H1 (cell line): ENCODE data around the gene MORC2. TPM values are rescaled to one million over a fixed set of nuclear protein-coding genes. Genes with fewer than 3 reads are reported as not detected.

Experiments
- CTCF ChIA-PET: fragments of 300-600 bp; sonication (Branson Sonifier 250); formaldehyde crosslinking; loops from one replicate; lab custom pipeline; 2021; ENCODE audit not compliant: partially characterized antibody; lab: Charles Lee
- POLR2A ChIA-PET: fragments of 300-600 bp; sonication (Branson Sonifier 250); formaldehyde crosslinking; loops from one replicate; lab custom pipeline; 2021; ENCODE audit warnings: inconsistent platforms; ENCODE audit not compliant: partially characterized antibody; lab: Charles Lee
- DNase-seq, 2 experiments: peaks; one replicate each; pipeline versions ENCODE4 v3.0.0 to v3.0.0-alpha.2; 2010 to 2022; ENCODE audit warnings: low spot score in 2 of 2, low read depth in 1 of 2, mixed read lengths in 1 of 2
- FAIRE-seq: peaks from 2 replicates; lab custom pipeline; 2011; peaks lifted over from hg19 to GRCh38; lab: Jason Lieb, UNC
- H2AFZ ChIP-seq: 2 replicates; pipeline ENCODE4 v1.8.1; 2012; ENCODE audit warnings: low read length, inconsistent platforms
- H2AK5ac ChIP-seq: 2 replicates; pipeline ENCODE4 v1.6.1; 2013; ENCODE audit warnings: low read depth, low read length
- H2BK120ac ChIP-seq: replicated peaks from 2 replicates; pipeline ENCODE3; 2013; ENCODE audit warnings: low read depth, low read length, inconsistent platforms
- H2BK12ac ChIP-seq: 2 replicates; pipeline ENCODE4 v1.6.1; 2013; ENCODE audit warnings: low read depth, low read length
- H2BK15ac ChIP-seq: 2 replicates; pipeline ENCODE4 v1.6.1; 2013; ENCODE audit warnings: low read length
- H2BK20ac ChIP-seq: 2 replicates; pipeline ENCODE4 v1.6.1; 2013; ENCODE audit warnings: low read length
- H2BK5ac ChIP-seq: 2 replicates; pipeline ENCODE4 v1.6.1; 2013; ENCODE audit warnings: low read depth, low read length
- H3K14ac ChIP-seq: 2 replicates; pipeline ENCODE4 v1.6.1; 2013; ENCODE audit warnings: inconsistent platforms; ENCODE audit not compliant: insufficient read length
- H3K18ac ChIP-seq: 2 replicates; pipeline ENCODE4 v1.6.1; 2013; ENCODE audit warnings: low read length; ENCODE audit errors: extremely low read depth
- H3K23ac ChIP-seq: 2 replicates; pipeline ENCODE4 v1.6.1; 2013; ENCODE audit warnings: inconsistent platforms; ENCODE audit not compliant: insufficient read length
- H3K23me2 ChIP-seq: 2 replicates; pipeline ENCODE4 v1.6.1; 2013; ENCODE audit warnings: low read depth, low read length
- H3K27ac ChIP-seq: 2 replicates; pipeline ENCODE4 v1.6.1; 2011; ENCODE audit warnings: low read depth, low read length, inconsistent platforms
- H3K27me3 ChIP-seq, 4 experiments: replicated peaks in 1 of 4; 1 replicate in 1 of 4; 2 replicates in 3 of 4; pipeline versions ENCODE4 v1.6.1 to v1.8.1; 2011 to 2013; ENCODE audit warnings: low read length in 3 of 4, mild to moderate bottlenecking in 3 of 4, inconsistent platforms in 2 of 4, mixed read lengths in 2 of 4, moderate library complexity in 1 of 4; ENCODE audit not compliant: control insufficient read depth in 3 of 4, insufficient read depth in 3 of 4; ENCODE audit errors: extremely low read depth in 1 of 4
- H3K36me3 ChIP-seq, 4 experiments: 2 replicates each; pipeline versions ENCODE4 v1.6.1 to v1.8.1; 2011 to 2013; ENCODE audit warnings: mild to moderate bottlenecking in 4 of 4, low read length in 3 of 4, moderate library complexity in 2 of 4, control low read depth in 1 of 4, inconsistent platforms in 1 of 4; ENCODE audit not compliant: insufficient read depth in 4 of 4, control insufficient read depth in 2 of 4
- H3K4ac ChIP-seq: replicated peaks from 2 replicates; pipeline ENCODE3; 2013; ENCODE audit warnings: low read length, low read depth, mixed read lengths, inconsistent platforms; ENCODE audit not compliant: insufficient read length
- H3K4me1 ChIP-seq, 4 experiments: replicated peaks in 1 of 4; 1 replicate in 1 of 4; 2 replicates in 3 of 4; pipeline versions ENCODE4 v1.6.1 to v1.8.1; 2011 to 2013; ENCODE audit warnings: low read length in 3 of 4, inconsistent platforms in 2 of 4, mixed read lengths in 1 of 4; ENCODE audit not compliant: insufficient read depth in 4 of 4, control insufficient read depth in 3 of 4
- H3K4me2 ChIP-seq, 2 experiments: 2 replicates each; pipeline versions ENCODE4 v1.6.1 to v1.8.1; 2011 to 2013; ENCODE audit warnings: low read depth in 2 of 2, low read length in 2 of 2, control low read depth in 1 of 2, inconsistent platforms in 1 of 2, mild to moderate bottlenecking in 1 of 2; ENCODE audit not compliant: insufficient read depth in 1 of 2
- H3K4me3 ChIP-seq, 4 experiments: fragments of 200-600, 300-600 bp in 1 of 4; sonication (generic), shearing (Covaris generic), sonication (Bioruptor Twin) in 1 of 4; 2 replicates each; pipeline versions ENCODE4 v1.5.1 to v1.8.1; 2011 to 2016; ENCODE audit warnings: low read length in 4 of 4, low read depth in 3 of 4, control low read depth in 2 of 4, inconsistent platforms in 2 of 4, mild to moderate bottlenecking in 2 of 4, mixed read lengths in 1 of 4, moderate library complexity in 1 of 4; ENCODE audit not compliant: insufficient read depth in 2 of 4; ENCODE audit errors: extremely low read depth in 1 of 4
- H3K56ac ChIP-seq: replicated peaks from 2 replicates; pipeline ENCODE3; 2013; ENCODE audit warnings: low read depth, mild to moderate bottlenecking, mixed read lengths, low read length, inconsistent platforms; ENCODE audit not compliant: insufficient read length
- H3K79me1 ChIP-seq: 2 replicates; pipeline ENCODE4 v1.6.1; 2013; ENCODE audit warnings: low read depth, low read length, control low read depth
- H3K79me2 ChIP-seq, 2 experiments: 2 replicates each; pipeline versions ENCODE4 v1.6.1 to v1.8.1; 2012 to 2013; ENCODE audit warnings: low read length in 2 of 2, mild to moderate bottlenecking in 2 of 2, inconsistent platforms in 1 of 2; ENCODE audit not compliant: insufficient read depth in 2 of 2, control insufficient read depth in 1 of 2
- H3K9ac ChIP-seq, 4 experiments: replicated peaks in 1 of 4; 1 replicate in 1 of 4; 2 replicates in 3 of 4; pipeline versions ENCODE4 v1.6.1 to v1.8.1; 2011 to 2013; ENCODE audit warnings: low read depth in 3 of 4, low read length in 3 of 4, control low read depth in 2 of 4, mild to moderate bottlenecking in 2 of 4, moderate library complexity in 2 of 4, inconsistent platforms in 1 of 4; ENCODE audit errors: extremely low read depth in 1 of 4
- H3K9me3 ChIP-seq, 2 experiments: 2 replicates each; pipeline versions ENCODE4 v1.6.1 to v1.8.1; 2012 to 2013; ENCODE audit warnings: mild to moderate bottlenecking in 2 of 2, moderate library complexity in 2 of 2, control low read depth in 1 of 2, inconsistent platforms in 1 of 2, low read depth in 1 of 2, low read length in 1 of 2, mixed read lengths in 1 of 2; ENCODE audit not compliant: insufficient read depth in 2 of 2
- H4K20me1 ChIP-seq, 2 experiments: replicated peaks in 1 of 2; 2 replicates each; pipeline versions ENCODE3 to v1.8.1; 2011 to 2013; ENCODE audit warnings: inconsistent platforms in 2 of 2, low read length in 2 of 2, mild to moderate bottlenecking in 1 of 2; ENCODE audit not compliant: insufficient read depth in 2 of 2, control insufficient read depth in 1 of 2
- H4K5ac ChIP-seq: 2 replicates; pipeline ENCODE4 v1.6.1; 2013; ENCODE audit warnings: low read length, low read depth, mixed read lengths, inconsistent platforms; ENCODE audit not compliant: insufficient read length
- H4K8ac ChIP-seq: 2 replicates; pipeline ENCODE4 v1.8.0; 2013; ENCODE audit warnings: mild to moderate bottlenecking, moderate library complexity, low read length, inconsistent platforms; ENCODE audit not compliant: insufficient read depth; ENCODE audit errors: extremely low read depth
- H4K91ac ChIP-seq: replicated peaks from 2 replicates; pipeline ENCODE3; 2013; ENCODE audit warnings: low read length, mixed read lengths, inconsistent platforms; ENCODE audit not compliant: insufficient read length
- ATF2 ChIP-seq: IDR thresholded peaks from 2 replicates; pipeline ENCODE4 v1.6.1; 2012; ENCODE audit warnings: low read length, inconsistent platforms
- CEBPB ChIP-seq: IDR thresholded peaks from 2 replicates; pipeline ENCODE4 v1.6.1; 2012; ENCODE audit warnings: low read depth, low read length
- JUND ChIP-seq: IDR thresholded peaks from 2 replicates; pipeline ENCODE4 v1.6.1; 2011; ENCODE audit warnings: mild to moderate bottlenecking, improper control_type of control experiment, low read length
- KDM5A ChIP-seq: fragments of 200-600 bp; IDR thresholded peaks from 2 replicates; pipeline ENCODE4 v1.7.1; 2012; ENCODE audit warnings: mild to moderate bottlenecking, low read length, inconsistent platforms, mixed read lengths
- POLR2A ChIP-seq, 2 experiments: IDR thresholded peaks; 1 replicate in 1 of 2; 2 replicates in 1 of 2; pipeline ENCODE4 v1.6.1; 2011; ENCODE audit warnings: low read depth in 2 of 2, low read length in 2 of 2, mild to moderate bottlenecking in 2 of 2; ENCODE audit errors: control extremely low read depth in 1 of 2
- POLR2AphosphoS5 ChIP-seq: IDR thresholded peaks from 2 replicates; pipeline ENCODE4 v1.6.1; 2011; ENCODE audit warnings: low read depth, low read length
- RBBP5 ChIP-seq: IDR thresholded peaks from 2 replicates; pipeline ENCODE4 v1.7.1; 2012; ENCODE audit warnings: low read depth, mild to moderate bottlenecking, inconsistent platforms, low read length, moderate library complexity, borderline replicate concordance
- RXRA ChIP-seq: IDR thresholded peaks from 2 replicates; pipeline ENCODE4 v1.6.1; 2011; ENCODE audit warnings: low read depth, mild to moderate bottlenecking, low read length, moderate library complexity; ENCODE audit not compliant: insufficient read depth
- YY1 ChIP-seq: IDR thresholded peaks from 2 replicates; pipeline ENCODE4 v1.6.1; 2011; ENCODE audit warnings: low read depth, mild to moderate bottlenecking, low read length
- WGBS, 2 experiments: shearing (Covaris generic) in 1 of 2; methylation state at CpG; one replicate each; pipeline versions ENCODE4 v1.1.6 to v1.1.7; 2013 to 2015; ENCODE audit warnings: low lambda C conversion rate in 2 of 2, mixed read lengths in 2 of 2, inconsistent platforms in 1 of 2, low coverage in 1 of 2, missing lambda C conversion rate in 1 of 2; ENCODE audit not compliant: insufficient replicate concordance in 2 of 2, insufficient coverage in 1 of 2, insufficient read length in 1 of 2; ENCODE audit errors: extremely low coverage in 1 of 2, missing lambda C conversion rate in 1 of 2; 5-methylcytosine and 5-hydroxymethylcytosine counted together
- polyA plus RNA-seq, 7 experiments: library from polyadenylated mRNA; depleted of rRNA in 3 of 7; stranded (reverse) in 5 of 7; unstranded in 2 of 7; fragments of >200 nt in 5 of 7; fragments of 200-250 nt in 2 of 7; gene quantifications; 1 replicate in 5 of 7; 2 replicates in 1 of 7; 4 replicates in 1 of 7; pipeline versions ENCODE4 v1.2.1 to v1.2.3, GENCODE V29; 2011 to 2013; ENCODE audit warnings: missing spikeins in 2 of 7, mixed read lengths in 2 of 7
- total RNA-seq: library from RNA; stranded (reverse); fragmentation: NEBNext Ultra II Directional; extraction: Animal tissue kit (Norgen Biotek cat#: 25700); gene quantifications from 2 replicates; pipeline ENCODE4 v1.2.1, GENCODE V29; 2021

The MORC2 gene
- total and polyA plus RNA-seq, 2 of the 8 experiments (the other 6 are each of a cell fraction or from before 2014, with no cell fraction given) = 15.4 to 68.0 TPM

DNA sequence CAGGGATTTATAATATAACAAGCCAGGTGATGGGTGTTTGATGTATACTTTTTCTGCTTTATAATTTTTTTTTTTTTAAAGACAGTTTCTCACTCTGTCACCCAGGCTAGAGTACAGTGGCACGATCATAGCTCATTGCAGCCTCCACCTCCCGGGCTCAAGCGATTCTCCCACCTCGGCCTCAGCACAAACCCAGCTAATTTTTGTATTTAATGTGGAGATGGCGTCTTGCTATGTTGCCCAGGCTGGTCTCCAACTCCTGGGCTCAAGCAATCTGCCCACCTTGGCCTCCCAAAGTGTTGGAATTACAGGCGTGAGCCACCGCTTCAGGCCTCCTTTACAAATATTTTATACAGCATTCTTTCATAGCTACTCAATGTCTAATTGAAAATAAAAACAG, 48.6 kb downstream of the MORC2 start:
- ChIA-PET POLR2A (interaction anchor here (0.6 to 1.8 kb wide), 4 partner anchors 8 to 60 kb away, joined by 3 to 4 read pairs (median 4); no protein-coding TSS in a partner anchor), CTCF (interaction anchor here (0.6 to 6.2 kb wide), 34 partner anchors 10 to 1435 kb away, joined by 3 to 58 read pairs (median 4); no protein-coding TSS in a partner anchor)
- H3K4ac ChIP-seq = no peak overlapping the region
- no peak for TF ChIP-seq YY1
- TF ChIP-seq CEBPB = no peak
- TF ChIP-seq ATF2 = no peak
- no peak for TF ChIP-seq POLR2AphosphoS5
- TF ChIP-seq JUND = no peak
- no peak for TF ChIP-seq POLR2A (IDR thresholded peaks at IDR 0.05; ENCODE audit: control extremely low read depth in 1 of 2, low read depth in 2 of 2, low read length in 2 of 2)
- TF ChIP-seq RXRA = no peak
- no peak for TF ChIP-seq KDM5A
- no peak for TF ChIP-seq RBBP5
- no peak overlapping the region for H3K9ac ChIP-seq
- no peak overlapping the region for H4K5ac ChIP-seq
- no peak overlapping the region for H3K4me2 ChIP-seq
- FAIRE-seq (no peak), DNase-seq (no peak)
- no peaks in the 10 kb centered on the region for H3K23me2 ChIP-seq
- no peaks in the 10 kb centered on the region; the same call in 1 of the 2 replicates for H3K79me1 ChIP-seq
- H4K8ac ChIP-seq = no peak overlapping the region
- H3K4me3 ChIP-seq = no peak overlapping the region
- H3K79me2 ChIP-seq = no peaks in the 10 kb centered on the region
- peaks cover 0 to 3% of the 10 kb centered on the region in 2 experiments; a peak in 1 of 4 replicates for H3K9me3 ChIP-seq
- no peaks in the 10 kb centered on the region for H3K27me3 ChIP-seq
- H3K23ac ChIP-seq = no peak overlapping the region
- H3K56ac ChIP-seq = no peak overlapping the region
- no peak overlapping the region for H4K91ac ChIP-seq
- no peak overlapping the region for H2BK15ac ChIP-seq
- H2BK20ac ChIP-seq = no peak overlapping the region
- no peak overlapping the region for H2BK5ac ChIP-seq
- H3K27ac ChIP-seq = no peak overlapping the region
- peaks cover 4 to 17% (median 7%) of the 10 kb centered on the region in 4 experiments; a peak in 7 of 8 replicates for H3K36me3 ChIP-seq
- H2BK12ac ChIP-seq = no peak overlapping the region
- H4K20me1 ChIP-seq = peaks cover 0 to 2% of the 10 kb centered on the region in 2 experiments
- H2AK5ac ChIP-seq = no peak overlapping the region
- no peaks in the 10 kb centered on the region for H3K4me1 ChIP-seq
- no peak overlapping the region for H2BK120ac ChIP-seq
- WGBS, 2 experiments = 89% methylated on average over 7 of the region's 7 CpGs; no CpG with 5 or more reads in 1 of the 2 experiments
- H2AFZ ChIP-seq = no peak overlapping the region
- H3K18ac ChIP-seq = no peak overlapping the region
- H3K14ac ChIP-seq = no peak overlapping the region
